HCT116 (cell line): Measurements from ENCODE around the gene CSF3R. TPM values are rescaled to one million over a fixed set of nuclear protein-coding genes. Genes with fewer than 3 reads are reported as not detected.

Experiments
- ATAC-seq: fragments of 200-7000 bp; cut with Tn5 transposase; 2 replicates; pipeline ENCODE4 v1.9.1; 2020; ENCODE audit warnings: mild to moderate bottlenecking, moderate library complexity
- BruUV-seq: library from RNA; stranded (reverse); fragments of 400-500 nt; replicated peaks from 2 replicates; lab custom pipeline; 2021; lab: Mats Ljungman, UMichigan
- CTCF ChIA-PET: fragments of 300-600 bp; sonication (Branson Sonifier 250); formaldehyde crosslinking; loops from one replicate; lab custom pipeline; 2021; ENCODE audit warnings: antibody characterized with exemption; lab: Charles Lee
- POLR2A ChIA-PET: fragments of 300-600, 350-600 bp; sonication (Branson Sonifier 250); formaldehyde crosslinking; loops from one replicate; lab custom pipeline; 2021; ENCODE audit warnings: antibody characterized with exemption; lab: Charles Lee
- RAD21 ChIA-PET, 2 experiments: fragments of 300-600 bp; sonication (Branson Sonifier 250); formaldehyde crosslinking; loops; one replicate each; lab custom pipeline; 2023; ENCODE audit warnings: low total read pairs in 2 of 2; ENCODE audit not compliant: uncharacterized antibody in 2 of 2, unreplicated experiment in 2 of 2, low non-redundant PET in 1 of 2; lab: Charles Lee
- DNase-seq: peaks from one replicate; pipeline ENCODE4 v3.0.0-alpha.2; 2010; ENCODE audit warnings: low read depth, low spot score
- H2AFZ ChIP-seq: fragments of 200-600 bp; shearing (Covaris generic), sonication (generic); 2 replicates; pipeline ENCODE4 v1.6.1; 2017; ENCODE audit warnings: low read depth, mixed run types, mixed read lengths, antibody characterized with exemption, low read length; ENCODE audit not compliant: poor library complexity, severe bottlenecking
- H3K27ac ChIP-seq: 2 replicates; pipeline ENCODE4 v1.5.1; 2012; ENCODE audit warnings: low read depth, low read length
- H3K27me3 ChIP-seq: fragments of 200-600 bp; sonication (generic); 2 replicates; pipeline ENCODE4 v1.6.1; 2016; ENCODE audit warnings: mixed run types, low read length, mixed read lengths; ENCODE audit not compliant: insufficient read depth
- H3K36me3 ChIP-seq, 2 experiments: fragments of 200-500 bp in 1 of 2; fragments of 200-600 bp in 1 of 2; sonication (Bioruptor generic) in 1 of 2; sonication (generic) in 1 of 2; 2 replicates each; pipeline versions ENCODE4 v1.5.1 to v1.6.1; 2014 to 2016; ENCODE audit warnings: low read length in 2 of 2, inconsistent platforms in 1 of 2, mixed read lengths in 1 of 2, mixed run types in 1 of 2; ENCODE audit not compliant: insufficient read depth in 2 of 2, control insufficient read depth in 1 of 2
- H3K4me1 ChIP-seq, 2 experiments: fragments of 200-600 bp in 1 of 2; sonication (generic) in 1 of 2; 2 replicates each; pipeline versions ENCODE4 v1.5.1 to v1.6.1; 2012 to 2017; ENCODE audit warnings: low read length in 2 of 2, inconsistent platforms in 1 of 2, mild to moderate bottlenecking in 1 of 2, mixed read lengths in 1 of 2, mixed run types in 1 of 2, moderate library complexity in 1 of 2; ENCODE audit not compliant: insufficient read depth in 2 of 2, control insufficient read depth in 1 of 2
- H3K4me2 ChIP-seq: fragments of 200-600 bp; sonication (generic); 2 replicates; pipeline ENCODE4 v1.6.1; 2017; ENCODE audit warnings: mixed run types, low read length, mixed read lengths
- H3K4me3 ChIP-seq, 2 experiments: fragments of 200-600 bp in 1 of 2; sonication (generic) in 1 of 2; replicated peaks in 1 of 2; 2 replicates each; pipeline ENCODE4 v1.5.1; 2011 to 2016; ENCODE audit warnings: low read length in 2 of 2, control low read depth in 1 of 2, low read depth in 1 of 2, mild to moderate bottlenecking in 1 of 2, mixed read lengths in 1 of 2, mixed run types in 1 of 2
- H3K79me2 ChIP-seq: fragments of 200-600 bp; sonication (generic); 2 replicates; pipeline ENCODE4 v1.6.1; 2017; ENCODE audit warnings: mild to moderate bottlenecking, mixed run types, low read length, moderate library complexity, mixed read lengths; ENCODE audit not compliant: insufficient read depth
- H3K9ac ChIP-seq: fragments of 200-600 bp; sonication (generic); 2 replicates; pipeline ENCODE4 v1.6.1; 2016; ENCODE audit warnings: low read length, mixed read lengths
- H3K9me2 ChIP-seq: fragments of 200-600 bp; sonication (generic), shearing (Covaris generic); 2 replicates; pipeline ENCODE4 v1.6.1; 2017; ENCODE audit warnings: mixed run types, mild to moderate bottlenecking, moderate library complexity; ENCODE audit not compliant: insufficient read depth
- H3K9me3 ChIP-seq, 2 experiments: fragments of 200-500 bp in 1 of 2; fragments of 200-600 bp in 1 of 2; sonication (Bioruptor generic) in 1 of 2; sonication (generic) in 1 of 2; 2 replicates each; pipeline ENCODE4 v1.6.1; 2014 to 2017; ENCODE audit warnings: low read length in 2 of 2, mixed read lengths in 2 of 2, inconsistent platforms in 1 of 2, low read depth in 1 of 2, mild to moderate bottlenecking in 1 of 2, mixed run types in 1 of 2, moderate library complexity in 1 of 2; ENCODE audit not compliant: control insufficient read depth in 1 of 2, insufficient read depth in 1 of 2
- H4K20me1 ChIP-seq: fragments of 200-600 bp; sonication (generic), shearing (Covaris generic); 2 replicates; pipeline ENCODE4 v1.6.1; 2017; ENCODE audit warnings: mixed run types, mild to moderate bottlenecking, moderate library complexity; ENCODE audit not compliant: insufficient read depth
- FOSL1 ChIP-seq: IDR thresholded peaks from 2 replicates; pipeline ENCODE4 v1.6.1; 2012; ENCODE audit warnings: low read depth
- REST ChIP-seq: IDR thresholded peaks from 2 replicates; pipeline ENCODE4 v1.6.1; 2012; ENCODE audit warnings: low read depth
- SIN3A ChIP-seq: IDR thresholded peaks from 2 replicates; pipeline ENCODE4 v1.6.1; 2012; ENCODE audit warnings: low read depth
- SP1 ChIP-seq: IDR thresholded peaks from 2 replicates; pipeline ENCODE4 v1.6.1; 2012; ENCODE audit warnings: low read depth
- intact Hi-C: fragments of 100-400 bp; cut with micrococcal nuclease; formaldehyde crosslinking; loops from 2 replicates; pipeline ENCODE4 v1.10.0; 2022
- total RNA-seq: library from RNA; stranded (reverse); gene quantifications from one replicate; pipeline ENCODE4 v1.2.1, GENCODE V29; 2021; ENCODE audit not compliant: unreplicated experiment
- TF ChIP-seq, protein P1 (sequence below), 3 experiments: fragments of 200-600 bp in 1 of 3; sonication (generic) in 1 of 3; IDR thresholded peaks in 2 of 3; conservative IDR thresholded peaks in 1 of 3; 2 replicates each; pipeline ENCODE4 v1.5.1; 2012 to 2017; ENCODE audit warnings: low read depth in 2 of 3, low read length in 2 of 3, antibody characterized with exemption in 1 of 3, borderline replicate concordance in 1 of 3, control low read depth in 1 of 3, mild to moderate bottlenecking in 1 of 3, mixed read lengths in 1 of 3, mixed run types in 1 of 3, moderate library complexity in 1 of 3; ENCODE audit not compliant: insufficient read depth in 1 of 3

The CSF3R gene
- total RNA-seq, 1 experiment from 2014 or later, result 0.32 TPM

DNA sequence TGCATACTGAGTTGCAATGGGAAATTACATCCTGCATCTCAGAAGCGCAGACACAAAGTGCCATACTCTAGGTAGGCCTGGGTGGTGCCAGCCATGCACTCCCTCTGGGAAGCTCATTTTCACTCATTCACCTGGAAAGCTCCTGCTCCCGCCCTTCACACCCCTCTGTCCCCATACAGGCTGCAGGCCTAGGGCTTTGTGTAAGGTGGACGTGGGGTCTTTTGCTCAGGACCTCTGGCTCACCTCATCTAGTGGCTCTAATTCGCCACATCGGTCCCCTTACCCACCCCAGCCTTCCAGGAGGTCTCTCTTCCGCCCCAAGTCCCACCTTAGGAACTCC lies 19.3 kb downstream of the CSF3R start (continued):
- TF ChIP-seq SP1, result no peak

GRCh38 chr1:36458910-36459309 lies 23.8 kb downstream of the CSF3R start:
- ChIA-PET POLR2A (interaction anchor here (0.8 kb wide), 1 partner anchor 9 kb away, joined by 4 read pairs; the partner anchor contains the start of gene OSCP1), CTCF (no interaction called here), RAD21 (no interaction called here)
- Histone ChIP-seq H3K9me3 (no peaks in the 10 kb centered on the region), H3K4me3 (no peak overlapping the region), H3K4me1 (peaks cover 0 to 17% of the 10 kb centered on the region in 2 experiments; a peak in 2 of 4 replicates), H3K9ac (no peak overlapping the region), H3K79me2 (peaks cover 25% of the 10 kb centered on the region), H3K36me3 (peaks cover 23 to 58% of the 10 kb centered on the region in 2 experiments), H3K27me3 (no peaks in the 10 kb centered on the region), H3K9me2 (no peaks in the 10 kb centered on the region), H3K4me2 (no peak overlapping the region), H2AFZ (no peak overlapping the region), H4K20me1 (no peaks in the 10 kb centered on the region), H3K27ac (no peak overlapping the region)
- no peak for DNase-seq
- no peak for ATAC-seq
- intact Hi-C loops, result no loop called here
- BruUV-seq, result no TSS peak
- TF ChIP-seq REST (no peak), SIN3A (no peak), FOSL1 (no peak)
- TF ChIP-seq, protein P1, sequence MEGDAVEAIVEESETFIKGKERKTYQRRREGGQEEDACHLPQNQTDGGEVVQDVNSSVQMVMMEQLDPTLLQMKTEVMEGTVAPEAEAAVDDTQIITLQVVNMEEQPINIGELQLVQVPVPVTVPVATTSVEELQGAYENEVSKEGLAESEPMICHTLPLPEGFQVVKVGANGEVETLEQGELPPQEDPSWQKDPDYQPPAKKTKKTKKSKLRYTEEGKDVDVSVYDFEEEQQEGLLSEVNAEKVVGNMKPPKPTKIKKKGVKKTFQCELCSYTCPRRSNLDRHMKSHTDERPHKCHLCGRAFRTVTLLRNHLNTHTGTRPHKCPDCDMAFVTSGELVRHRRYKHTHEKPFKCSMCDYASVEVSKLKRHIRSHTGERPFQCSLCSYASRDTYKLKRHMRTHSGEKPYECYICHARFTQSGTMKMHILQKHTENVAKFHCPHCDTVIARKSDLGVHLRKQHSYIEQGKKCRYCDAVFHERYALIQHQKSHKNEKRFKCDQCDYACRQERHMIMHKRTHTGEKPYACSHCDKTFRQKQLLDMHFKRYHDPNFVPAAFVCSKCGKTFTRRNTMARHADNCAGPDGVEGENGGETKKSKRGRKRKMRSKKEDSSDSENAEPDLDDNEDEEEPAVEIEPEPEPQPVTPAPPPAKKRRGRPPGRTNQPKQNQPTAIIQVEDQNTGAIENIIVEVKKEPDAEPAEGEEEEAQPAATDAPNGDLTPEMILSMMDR (IDR thresholded peaks at IDR 0.05 in 2 of 3, conservative IDR thresholded peaks at IDR 0.05 in 1 of 3; ENCODE audit: borderline replicate concordance in 1 of 3, insufficient read depth in 1 of 3, low read depth in 2 of 3, low read length in 2 of 3), result no peak
